GM21717 (cell line): ENCODE measurements around the gene IZUMO2.
"Not testable (repeated sequence)": the region's sequence is repeated elsewhere in the genome, so short reads cannot be mapped to it uniquely, and the experiment has no call there.

Source experiments
- ATAC-seq: cut with Tn5 transposase; IDR thresholded peaks from one replicate; pipeline ENCODE4 v1.9.1; 2021; ENCODE audit warnings: mild to moderate bottlenecking, moderate library complexity; ENCODE audit not compliant: unreplicated experiment

IZUMO2 gene

DNA sequence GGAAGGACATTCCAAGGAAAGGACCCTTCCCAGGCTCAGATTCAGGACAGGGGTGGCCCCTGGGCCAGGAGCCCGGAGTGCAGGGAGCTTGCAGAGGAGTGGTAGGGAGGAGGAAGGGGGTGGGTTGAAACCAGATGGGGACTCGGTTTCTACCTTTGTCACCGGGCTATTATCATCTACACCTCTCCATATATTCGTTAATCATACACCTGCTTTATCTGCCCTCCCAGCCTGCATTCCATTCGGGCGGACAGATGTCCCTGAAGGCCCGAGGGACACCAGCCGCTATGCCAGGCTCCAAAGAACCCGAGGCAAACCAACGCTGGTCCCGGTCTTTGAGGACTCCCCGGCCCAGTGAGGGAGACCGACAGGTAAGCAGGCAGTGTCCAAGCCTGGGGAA is 24.9 kb upstream of the IZUMO2 start:
- ATAC-seq = no peak

DNA sequence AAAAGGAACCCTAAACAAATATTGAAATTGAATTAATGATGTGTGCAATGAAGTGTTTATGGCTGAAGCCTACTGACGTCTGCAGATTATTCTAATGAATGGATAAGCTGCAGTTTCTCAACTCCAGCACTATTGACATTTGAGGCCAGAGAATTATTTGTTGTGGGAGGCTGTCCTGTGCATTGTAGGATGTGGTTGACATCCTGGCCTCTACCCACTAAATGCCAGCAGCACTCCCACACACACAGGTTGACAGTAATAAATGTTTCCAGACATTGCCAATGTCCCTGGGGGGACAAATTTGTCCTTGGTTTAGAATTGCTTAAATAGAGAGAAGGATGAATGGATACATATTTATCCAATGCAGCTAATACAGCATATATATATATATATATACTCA is 21.1 kb upstream of the IZUMO2 start:
- no peak for ATAC-seq

DNA sequence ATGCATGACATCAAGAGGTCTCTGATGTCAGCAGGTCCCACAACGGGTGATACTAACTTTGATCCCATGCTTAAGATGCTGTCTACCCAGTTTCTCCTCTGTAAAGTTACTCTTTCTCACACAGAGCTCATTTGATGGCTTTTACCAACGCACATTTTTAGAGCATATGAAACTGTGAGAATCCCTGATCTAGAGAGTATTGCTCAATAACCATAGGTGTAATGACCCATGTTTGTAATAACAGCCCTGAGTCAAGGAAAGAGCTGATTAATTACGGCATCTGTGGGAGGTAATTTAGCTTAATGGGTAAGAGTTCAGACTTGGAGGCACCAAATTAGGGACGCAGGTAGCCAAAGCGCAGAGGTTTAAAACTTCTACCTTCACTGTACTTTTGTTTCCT is 18.0 kb upstream of the IZUMO2 start:
- ATAC-seq = no peak

DNA sequence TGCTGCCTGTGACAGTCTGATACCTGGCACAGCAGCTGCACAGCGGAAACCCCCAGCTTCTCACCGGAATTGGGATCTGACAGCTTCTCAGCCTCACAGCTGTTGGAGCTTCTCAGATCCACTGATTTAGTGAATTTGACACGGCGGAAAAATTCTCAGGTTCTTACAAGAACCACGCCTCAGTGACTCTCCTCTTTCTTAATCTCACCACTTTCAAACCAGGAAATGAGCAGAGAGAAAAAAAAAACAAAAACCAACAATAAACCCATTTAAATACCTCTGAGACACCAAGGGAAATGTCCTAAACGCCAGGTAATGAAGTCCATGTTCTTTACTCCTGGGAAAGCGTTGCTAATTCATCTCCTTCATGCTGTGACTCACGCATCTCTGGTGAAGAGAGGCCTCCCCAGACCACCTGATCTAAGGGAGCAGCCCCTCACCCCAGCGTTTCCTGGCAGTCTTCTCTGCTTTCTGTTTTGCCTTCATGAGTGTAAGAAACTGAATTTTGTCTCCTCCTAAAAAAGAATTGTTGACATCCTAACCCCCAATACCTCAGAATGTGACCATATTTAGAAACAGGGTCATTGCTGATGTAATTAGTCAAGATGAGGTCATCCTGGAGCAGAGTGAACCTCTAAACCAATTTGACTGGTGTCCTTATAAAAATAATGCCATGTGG is 15.9 kb upstream of the IZUMO2 start:
- no peak for ATAC-seq

DNA sequence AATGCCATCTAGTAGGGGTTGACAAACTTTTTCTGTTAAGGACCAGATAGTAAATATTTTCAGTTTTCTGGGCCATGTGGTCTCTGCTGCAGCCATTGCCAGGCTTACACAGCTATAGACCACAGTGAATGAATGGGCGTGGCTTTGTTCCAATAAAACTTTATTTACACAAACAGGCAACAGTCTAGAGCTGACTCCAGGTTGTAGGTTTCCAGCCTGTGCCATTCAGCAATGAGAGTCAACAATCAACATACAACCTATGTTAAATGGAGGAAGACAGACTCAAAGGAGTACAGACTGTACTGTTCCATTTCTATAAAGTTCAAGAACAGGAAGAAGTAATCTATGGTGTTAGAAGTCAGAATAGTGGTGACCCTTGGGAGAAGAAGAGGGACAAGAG is 15.2 kb upstream of the IZUMO2 start:
- ATAC-seq = no peak

DNA sequence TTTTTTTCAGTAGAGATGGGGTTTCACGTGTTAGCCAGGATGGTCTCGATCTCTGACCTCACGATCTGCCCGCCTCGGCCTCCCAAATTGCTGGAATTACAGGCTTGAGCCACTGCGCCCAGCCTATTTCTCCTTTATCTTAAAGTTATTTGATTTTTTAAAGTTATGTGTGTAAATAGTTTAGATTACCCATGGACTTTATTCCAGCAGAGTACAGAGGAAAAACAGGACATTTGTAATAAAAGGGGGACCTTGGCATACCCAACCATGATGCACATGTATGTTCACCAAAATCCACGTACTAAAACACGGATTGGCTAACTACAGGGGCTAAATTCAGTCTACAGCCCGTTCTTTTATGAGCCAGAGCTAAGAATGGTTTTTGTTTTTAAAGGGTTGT is 13.7 kb upstream of the IZUMO2 start:
- no peak for ATAC-seq

DNA sequence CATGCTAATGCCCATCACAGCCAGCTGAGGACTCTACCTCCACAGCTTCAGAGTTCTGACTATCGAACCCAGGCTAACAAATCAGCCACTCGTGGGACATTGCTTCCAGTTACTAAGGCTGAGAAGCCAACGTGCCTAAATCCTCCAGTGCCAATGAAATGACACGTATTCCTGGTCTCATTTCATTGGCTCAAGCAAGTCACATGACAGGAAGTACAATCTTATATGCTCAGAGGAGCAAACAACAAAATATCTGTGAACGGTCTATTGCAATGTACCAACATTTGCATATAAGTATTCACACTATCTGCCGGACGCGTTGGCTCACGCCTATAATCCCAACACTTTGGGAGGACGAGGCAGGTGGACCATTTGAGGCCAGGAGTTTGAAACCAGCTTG is 12.8 kb upstream of the IZUMO2 start:
- no peak for ATAC-seq

DNA sequence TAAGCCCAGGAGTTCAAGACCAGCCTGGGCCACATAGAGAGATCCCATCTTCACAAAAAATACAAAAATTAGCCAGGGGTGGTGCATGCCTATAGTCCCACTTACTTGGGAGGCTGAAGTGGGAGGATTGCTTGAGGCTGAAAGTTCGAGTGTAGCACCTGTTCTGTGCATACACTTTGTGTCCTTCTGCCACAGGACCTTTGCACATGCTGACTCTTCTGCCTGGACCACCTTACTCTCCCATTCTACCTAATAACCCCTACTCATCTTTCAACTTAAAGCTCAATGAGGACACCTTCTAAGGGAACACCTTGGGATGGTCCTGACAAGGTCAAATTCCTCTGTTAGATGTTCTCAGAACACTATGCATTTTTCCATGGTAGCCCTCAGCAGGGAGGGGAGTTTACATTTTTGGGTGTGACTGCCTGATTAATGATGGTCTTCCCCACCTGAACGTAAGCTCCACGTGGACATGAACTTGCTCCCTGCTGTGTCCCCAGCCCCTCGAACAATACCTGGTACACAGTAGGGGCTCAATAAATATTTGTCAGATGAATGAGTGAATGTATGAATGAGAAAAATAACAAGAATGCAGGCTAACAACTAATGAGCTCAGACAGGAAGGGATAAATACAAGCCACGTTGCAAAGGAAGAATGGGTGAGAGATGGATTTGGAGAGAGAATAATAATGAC is 11.2 kb upstream of the IZUMO2 start:
- no peak for ATAC-seq

DNA sequence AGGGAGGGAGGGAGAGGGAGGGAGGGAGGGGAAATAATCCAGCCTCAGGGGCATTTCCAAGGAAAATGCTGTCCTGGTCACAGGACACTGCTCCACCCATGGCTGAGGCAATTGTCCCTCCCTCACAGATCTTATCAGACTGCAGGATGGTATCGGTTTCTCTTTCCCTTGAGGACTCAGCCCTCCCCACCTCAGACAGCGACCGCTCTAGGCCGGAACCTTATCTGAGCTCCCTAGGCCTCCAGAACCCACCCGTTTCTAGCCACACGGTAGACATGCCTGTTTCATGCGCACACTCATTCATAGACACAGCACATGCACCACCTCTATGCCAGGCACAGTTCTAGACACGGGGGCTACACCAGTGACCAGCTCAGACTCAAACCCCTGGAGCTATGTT is 10.0 kb upstream of the IZUMO2 start:
- no peak for ATAC-seq

DNA sequence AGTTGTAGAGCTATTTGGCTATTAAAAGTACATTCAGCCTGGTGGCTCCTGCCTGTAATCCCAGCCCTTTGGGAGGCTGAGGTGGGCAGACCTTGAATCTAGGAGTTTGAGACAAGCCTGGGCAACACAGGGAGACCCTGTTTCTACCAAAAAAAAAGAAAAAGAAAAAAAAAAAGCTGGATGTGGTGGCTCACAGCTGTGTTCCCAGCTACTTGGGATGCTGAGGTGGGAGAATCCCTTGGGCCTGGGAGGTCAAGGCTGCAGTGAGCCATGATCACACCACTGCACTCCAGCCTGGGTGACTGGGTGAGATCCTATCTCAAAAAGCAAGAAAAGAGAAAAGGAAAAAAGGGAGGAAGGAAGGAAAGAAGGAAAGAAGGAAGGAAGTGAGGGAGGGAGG is 9.6 kb upstream of the IZUMO2 start:
- no peak for ATAC-seq

DNA sequence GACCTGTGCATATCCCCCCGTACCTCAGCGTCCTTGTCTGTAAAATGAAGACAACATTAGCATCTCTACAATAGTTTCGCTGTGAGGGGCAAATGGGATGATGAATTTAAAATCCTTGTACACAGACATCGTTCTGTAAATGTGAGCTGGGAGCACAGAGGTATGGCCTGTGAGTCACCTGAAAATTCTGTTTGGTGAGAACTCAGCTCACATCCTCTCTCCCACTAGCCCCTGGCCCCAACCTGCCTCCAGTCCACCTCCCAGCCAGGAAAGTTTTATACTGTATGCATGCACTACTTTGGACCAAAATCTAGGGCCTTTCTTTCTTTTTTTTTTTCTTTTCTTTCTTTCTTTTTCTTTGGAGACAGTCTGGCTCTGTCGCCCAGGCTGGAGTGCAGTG is 8.7 kb upstream of the IZUMO2 start:
- ATAC-seq = no peak

DNA sequence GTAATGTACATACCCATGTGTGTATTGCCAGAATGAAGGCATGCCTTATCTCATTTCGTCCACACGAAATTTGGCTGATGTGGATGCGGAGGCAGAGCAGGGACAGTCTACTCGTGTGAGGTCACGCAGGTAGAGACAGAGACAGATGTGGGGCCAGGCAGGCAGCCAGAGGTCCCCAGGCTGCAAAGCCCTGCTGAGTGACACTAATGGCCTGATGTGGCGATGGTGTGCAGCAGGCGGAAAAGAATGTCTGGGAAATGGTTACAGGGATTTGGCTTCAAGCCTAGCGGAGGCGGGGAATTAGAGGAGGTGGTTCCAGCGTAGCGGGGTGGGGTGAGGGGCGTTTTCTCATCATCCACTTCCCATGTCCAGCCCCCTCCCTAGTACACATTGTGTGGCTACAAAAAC is 4.2 kb upstream of the IZUMO2 start:
- no peak for ATAC-seq

DNA sequence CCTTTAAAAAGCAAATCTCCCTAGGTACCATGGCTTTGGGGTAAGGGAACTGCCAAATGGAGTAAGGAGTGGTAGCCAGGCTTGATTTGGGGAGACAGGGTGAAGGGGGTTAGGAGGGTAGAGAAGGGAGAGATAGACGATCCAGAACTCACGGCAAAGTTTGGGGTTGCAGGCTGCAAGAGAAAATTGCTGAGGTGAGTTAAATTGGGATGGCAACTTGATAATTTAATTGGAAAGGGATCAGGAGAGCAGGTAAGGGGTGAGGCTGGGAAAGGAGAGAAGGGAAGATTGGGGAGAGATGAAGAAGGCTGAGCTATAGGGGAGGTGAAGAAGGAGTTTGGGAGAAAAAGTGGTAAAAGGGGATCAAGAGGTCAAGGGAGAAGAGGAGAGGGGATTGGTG is 4.0 kb downstream of the IZUMO2 start:
- no peak for ATAC-seq

DNA sequence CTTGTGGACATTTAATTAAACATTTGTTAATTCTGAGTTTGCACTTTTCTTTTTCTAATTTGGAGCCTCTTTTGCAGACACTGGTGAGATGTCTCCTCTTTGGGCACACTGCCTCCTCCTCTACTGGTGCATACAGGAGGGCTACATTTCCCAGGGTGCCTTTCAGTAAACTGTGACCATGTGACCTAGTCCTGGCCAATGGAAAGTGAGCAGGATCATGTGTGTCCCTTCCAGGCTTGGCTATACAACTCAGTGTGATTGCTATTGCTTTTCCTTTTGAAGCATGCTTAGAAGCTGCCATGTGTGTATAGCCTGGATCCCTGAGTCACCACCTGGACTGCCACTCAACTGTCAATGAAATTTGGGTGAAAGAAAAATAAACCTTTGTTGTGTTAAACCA is 4.5 kb downstream of the IZUMO2 start:
- ATAC-seq = no peak

DNA sequence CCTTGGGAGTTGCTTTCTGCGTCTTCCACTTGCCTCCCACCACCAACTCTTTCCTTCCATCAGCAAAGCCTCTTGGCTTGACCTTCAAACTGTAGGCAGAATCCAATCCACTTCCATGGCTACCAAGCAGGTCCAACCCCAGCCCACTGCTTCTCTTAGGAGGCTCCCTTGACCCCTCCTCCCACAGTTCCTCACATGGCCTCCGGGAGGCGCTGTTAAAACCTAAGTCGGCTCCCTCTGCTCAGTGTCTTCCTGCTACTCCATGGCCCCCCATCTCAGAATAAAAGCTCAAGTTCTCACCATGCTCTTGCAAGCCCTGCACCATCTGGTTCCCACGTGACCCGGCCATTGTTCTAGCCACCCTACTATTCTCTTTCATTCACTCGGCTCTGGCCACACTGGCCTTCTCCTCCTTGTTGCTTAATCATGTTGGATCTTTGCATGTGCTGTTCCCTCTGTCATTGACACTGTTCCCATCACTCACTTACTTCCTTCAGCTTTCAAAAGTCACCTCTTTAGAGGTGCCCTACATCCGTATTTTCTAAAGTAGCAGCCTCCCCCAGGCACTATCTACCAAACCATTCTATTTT is 7.5 kb downstream of the IZUMO2 start:
- ATAC-seq = no peak

DNA sequence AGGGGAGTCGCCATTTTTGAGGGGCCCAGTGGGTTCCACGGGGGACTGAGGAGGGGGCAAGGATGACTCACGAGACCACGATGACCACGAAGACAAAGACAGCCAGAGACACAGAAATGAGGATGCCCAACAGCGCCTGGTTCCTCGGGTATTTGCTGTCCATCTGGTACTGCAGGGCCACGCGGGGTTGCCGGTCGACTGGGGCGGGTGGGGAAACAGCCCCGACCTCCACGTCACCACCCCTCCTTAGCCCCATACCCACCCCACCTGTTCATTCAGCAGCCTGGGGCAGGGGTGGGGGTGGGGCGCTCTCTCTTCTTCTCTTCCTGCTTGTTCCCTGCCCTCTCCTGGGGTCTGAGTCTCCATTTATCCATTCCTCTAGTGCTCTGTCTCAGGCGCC is 8.6 kb downstream of the IZUMO2 start:
- ATAC-seq = no peak

DNA sequence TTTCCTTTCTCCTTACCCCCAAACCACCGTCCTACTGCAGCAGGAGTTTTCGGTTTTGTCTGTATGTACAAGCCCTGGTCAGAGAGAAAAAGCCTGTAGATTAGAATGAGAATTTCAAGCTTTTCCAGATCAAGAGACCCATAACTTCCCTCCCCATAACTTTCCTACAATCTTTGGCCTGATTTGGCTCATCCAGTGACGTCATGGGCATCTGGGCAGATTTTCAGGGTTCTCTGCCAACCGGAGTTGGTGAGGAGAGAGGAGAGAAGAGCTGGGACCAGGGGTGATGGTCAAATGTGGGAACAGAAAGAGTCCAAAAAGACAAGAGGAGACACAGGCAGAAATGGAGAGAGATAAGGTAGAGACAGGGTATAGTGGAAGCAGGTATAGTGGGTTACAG is 10.5 kb downstream of the IZUMO2 start:
- ATAC-seq = no peak

DNA sequence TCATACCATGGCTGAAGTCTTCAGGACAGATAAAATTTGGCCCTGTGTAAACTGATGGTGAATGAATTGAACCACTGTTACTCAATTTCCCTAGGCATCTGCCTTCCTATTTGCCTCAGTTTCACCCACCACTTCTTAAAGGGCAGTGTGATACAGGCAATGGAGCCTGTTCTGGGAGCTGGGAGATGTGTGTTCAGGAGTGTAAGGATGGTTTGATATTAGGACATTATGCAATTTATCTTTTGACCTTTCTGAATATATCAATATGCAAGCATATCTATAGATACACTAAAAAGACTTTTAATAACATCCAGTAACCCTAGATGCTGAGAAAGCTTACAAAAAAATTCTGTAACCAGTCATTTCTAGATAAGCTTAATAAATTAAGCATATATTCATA is 14.6 kb downstream of the IZUMO2 start:
- ATAC-seq = no peak

DNA sequence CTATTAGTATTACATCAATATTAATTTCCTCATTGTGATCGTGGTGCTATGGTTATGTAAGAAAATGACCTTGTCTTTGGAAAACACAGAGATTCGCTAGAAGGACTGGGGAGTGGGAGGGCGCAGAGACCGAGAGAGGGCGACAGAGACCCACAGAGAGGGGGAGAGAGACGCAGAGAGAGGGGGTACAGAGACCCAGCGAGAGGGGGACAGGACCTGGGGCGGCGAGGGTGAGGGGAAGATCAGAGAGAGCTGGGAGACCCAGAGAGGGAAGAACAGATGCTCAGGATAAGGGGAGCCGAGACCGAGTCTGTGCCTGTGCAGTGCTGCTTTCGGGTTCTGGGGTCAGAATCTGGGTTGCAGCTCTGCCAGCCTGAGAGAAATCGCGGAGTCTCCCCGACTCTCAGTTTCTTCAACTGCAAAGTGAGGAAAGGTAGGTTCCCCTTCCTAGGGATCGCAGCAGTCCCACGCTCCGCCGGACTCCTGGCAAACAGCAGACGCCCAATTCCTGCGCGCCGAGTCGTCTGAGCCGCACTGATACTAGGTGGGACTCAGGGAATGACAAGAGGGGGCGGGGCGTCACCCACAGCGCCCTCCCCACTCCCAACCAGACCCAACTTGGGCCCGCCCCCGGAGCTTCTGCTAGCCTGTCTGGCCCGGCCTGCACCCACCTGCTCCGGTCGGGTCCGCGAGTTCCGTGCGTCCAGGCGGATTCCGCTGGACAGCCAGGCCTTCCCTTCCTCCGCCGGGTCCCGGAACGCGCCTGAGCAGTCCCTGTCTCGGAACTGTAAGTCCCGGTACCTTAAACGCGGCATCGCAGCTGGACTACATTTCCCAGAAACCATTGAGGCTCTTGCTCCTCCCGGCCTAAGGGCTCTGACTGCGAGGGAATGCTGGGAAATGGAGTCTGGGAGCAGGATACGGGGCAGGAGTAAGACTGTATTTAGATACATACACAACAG is 15.3 kb downstream of the IZUMO2 start:
- ATAC-seq = no peak

DNA sequence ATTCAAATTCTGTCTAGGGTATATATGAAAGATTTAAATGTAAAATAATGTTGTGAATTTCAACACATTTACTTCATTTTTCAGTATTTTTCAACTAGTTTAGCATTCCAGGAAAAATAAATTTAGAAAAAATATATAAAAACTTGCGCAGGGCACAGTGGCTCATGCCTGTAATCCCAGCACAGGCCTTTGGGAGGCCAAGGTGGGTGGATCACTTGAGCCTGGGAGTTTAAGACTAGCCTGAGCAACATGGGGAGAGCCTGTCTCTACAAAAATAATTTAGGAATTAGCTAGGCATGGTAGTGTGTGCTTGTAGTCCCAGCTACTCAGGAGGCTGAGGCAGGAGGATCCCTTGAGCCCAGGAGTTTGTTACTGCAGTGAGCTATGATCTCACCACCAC is 21.2 kb downstream of the IZUMO2 start:
- not testable (repeated sequence) for ATAC-seq

DNA sequence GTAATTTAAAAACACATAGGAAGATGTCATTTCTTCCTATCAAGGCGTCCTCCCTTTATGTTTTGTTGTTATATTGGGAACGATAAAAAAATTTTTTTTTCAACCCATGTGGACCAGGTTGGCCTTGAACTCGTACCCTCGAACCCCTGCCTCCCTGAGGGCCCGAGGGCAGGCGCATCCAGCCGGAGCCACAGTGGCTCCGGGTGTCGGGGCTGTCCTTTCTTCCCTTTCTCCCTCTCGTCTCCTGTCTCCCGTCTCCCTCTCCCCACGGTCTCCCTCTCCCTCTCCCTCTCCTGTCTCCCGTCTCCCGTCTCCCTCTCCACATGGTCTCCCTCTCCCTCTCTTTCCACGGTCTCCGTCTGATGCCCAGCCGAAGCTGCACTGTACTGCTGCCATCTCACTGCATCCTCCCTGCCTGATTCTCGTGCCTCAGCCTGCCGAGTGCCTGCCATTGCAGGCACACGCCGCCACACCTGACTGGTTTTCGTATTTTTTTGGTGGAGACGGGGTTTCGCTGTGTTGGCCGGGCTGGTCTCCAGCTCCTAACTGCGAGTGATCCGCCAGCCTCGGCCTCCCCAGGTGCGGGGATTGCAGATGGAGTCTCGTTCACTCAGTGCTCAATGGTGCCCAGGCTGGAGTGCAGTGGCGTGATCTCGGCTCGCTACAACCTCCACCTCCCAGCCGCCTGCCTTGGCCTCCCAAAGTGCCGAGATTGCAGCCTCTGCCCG is 22.8 kb downstream of the IZUMO2 start:
- ATAC-seq = not testable (repeated sequence)
